Left ventricle myocardium inferior (tissue), 1 donor: ENCODE results near the gene CCDC110. TPM values are rescaled to one million over a fixed set of nuclear protein-coding genes. Genes with fewer than 3 reads are reported as not detected.
A peak's percentile ranks its signal among the peaks of the same experiment; 100 is the strongest.

ENCODE experiments used
- DNase-seq: peaks from one replicate; pipeline ENCODE4 v3.0.0-alpha.2; 2020
- H3K27ac ChIP-seq: fragments of 200-600 bp; replicated peaks from 2 replicates; pipeline ENCODE4 v1.8.0; 2021
- H3K27me3 ChIP-seq: fragments of 200-600 bp; 2 replicates; pipeline ENCODE4 v1.8.0; 2021; ENCODE audit warnings: low read depth
- H3K36me3 ChIP-seq: fragments of 200-600 bp; 2 replicates; pipeline ENCODE4 v1.8.0; 2021
- H3K4me1 ChIP-seq: fragments of 200-600 bp; 2 replicates; pipeline ENCODE4 v1.8.0; 2021
- H3K4me3 ChIP-seq: fragments of 200-600 bp; 2 replicates; pipeline ENCODE4 v1.8.0; 2021; ENCODE audit warnings: mild to moderate bottlenecking, moderate library complexity
- H3K9me3 ChIP-seq: fragments of 200-600 bp; replicated peaks from 2 replicates; pipeline ENCODE4 v1.8.0; 2021
- intact Hi-C: fragments of 100-400 bp; cut with micrococcal nuclease; formaldehyde crosslinking; loops from one replicate; pipeline ENCODE4 v1.11.0; 2022
- long read RNA-seq: library from polyadenylated mRNA; unstranded; transcript quantifications from one replicate; pipeline ENCODE4 v2.0.0, GENCODE V29; 2021
- total RNA-seq: library from RNA; stranded (reverse); fragmentation: NEBNext Ultra II Directional; extraction: Animal tissue kit (Norgen Biotek cat#: 25700); gene quantifications from one replicate; pipeline ENCODE4 v1.2.1, GENCODE V29; 2021
- TF ChIP-seq, protein P1 (sequence below): fragments of 200-600 bp; IDR thresholded peaks from 2 replicates; pipeline ENCODE4 v1.8.0; 2021; ENCODE audit warnings: antibody characterized with exemption, mild to moderate bottlenecking, borderline replicate concordance
- donor health status: DM: no; HTN: yes; CAD: no; lungs with severe emphysema.

Gene CCDC110
- total RNA-seq: 2.0 TPM
- long read RNA-seq, partial matches to known transcripts: 0 of 1 reads
- long read RNA-seq, other reads (novel, unspliced or antisense): 1 of 1 reads

DNA sequence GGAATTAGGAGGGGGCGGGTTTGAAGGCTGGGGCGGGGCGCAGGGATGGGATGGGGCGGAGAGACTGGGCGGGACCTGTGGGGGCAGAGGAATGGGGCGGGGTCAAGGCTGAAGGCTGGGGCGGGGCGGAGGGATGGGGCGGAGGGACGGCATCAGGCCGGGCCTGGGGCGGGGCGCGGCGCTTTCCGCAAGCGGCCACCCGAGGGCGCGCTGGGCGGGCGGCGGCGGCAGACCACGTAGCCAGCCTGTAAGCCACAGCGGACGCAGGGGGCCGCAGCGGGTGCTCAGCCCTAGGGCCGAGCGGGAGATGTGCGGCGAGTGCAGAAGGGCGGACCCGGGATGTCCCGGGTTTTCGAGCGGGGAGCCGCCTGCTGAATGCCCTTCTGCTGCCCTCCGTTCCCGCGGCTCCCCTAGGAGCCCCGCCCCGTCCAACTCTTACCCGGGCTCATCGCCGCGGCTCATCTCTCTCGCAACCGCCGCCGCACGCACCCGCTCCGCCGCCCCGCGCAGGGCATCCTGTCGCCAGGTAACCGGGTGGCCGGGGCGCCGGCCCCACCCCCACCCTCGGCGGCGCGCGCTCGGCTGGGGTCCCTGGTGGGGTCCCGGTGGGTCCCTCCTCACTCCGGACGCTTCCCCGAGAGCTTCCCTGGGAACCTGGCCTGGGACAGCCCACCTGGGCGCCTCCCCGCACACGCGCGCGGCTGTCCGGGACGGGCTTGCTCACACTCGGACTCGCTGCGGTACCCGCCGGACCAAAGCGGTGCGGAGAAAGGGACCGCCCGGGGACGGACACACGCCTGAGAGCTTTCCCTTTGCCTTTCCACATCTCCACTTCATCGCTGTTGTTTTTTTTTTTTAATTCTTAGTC lies at the start of gene CCDC110:
CCDC110 (minus strand) TSS at position 499 of the 868 bp plus-strand sequence; CDS start at position 449, 50 bp downstream.
- DNase-seq: peak; percentile 94
- Histone ChIP-seq H3K27ac (peak within 1 kb of the TSS; percentile 66), H3K27me3 (no peaks in the 10 kb centered on the region), H3K4me3 (peak within 1 kb of the TSS; percentile 92), H3K36me3 (no peaks in the 10 kb centered on the region), H3K9me3 (no peaks in the 10 kb centered on the region), H3K4me1 (peaks cover 16% of the 10 kb centered on the region)
- TF ChIP-seq, protein P1, sequence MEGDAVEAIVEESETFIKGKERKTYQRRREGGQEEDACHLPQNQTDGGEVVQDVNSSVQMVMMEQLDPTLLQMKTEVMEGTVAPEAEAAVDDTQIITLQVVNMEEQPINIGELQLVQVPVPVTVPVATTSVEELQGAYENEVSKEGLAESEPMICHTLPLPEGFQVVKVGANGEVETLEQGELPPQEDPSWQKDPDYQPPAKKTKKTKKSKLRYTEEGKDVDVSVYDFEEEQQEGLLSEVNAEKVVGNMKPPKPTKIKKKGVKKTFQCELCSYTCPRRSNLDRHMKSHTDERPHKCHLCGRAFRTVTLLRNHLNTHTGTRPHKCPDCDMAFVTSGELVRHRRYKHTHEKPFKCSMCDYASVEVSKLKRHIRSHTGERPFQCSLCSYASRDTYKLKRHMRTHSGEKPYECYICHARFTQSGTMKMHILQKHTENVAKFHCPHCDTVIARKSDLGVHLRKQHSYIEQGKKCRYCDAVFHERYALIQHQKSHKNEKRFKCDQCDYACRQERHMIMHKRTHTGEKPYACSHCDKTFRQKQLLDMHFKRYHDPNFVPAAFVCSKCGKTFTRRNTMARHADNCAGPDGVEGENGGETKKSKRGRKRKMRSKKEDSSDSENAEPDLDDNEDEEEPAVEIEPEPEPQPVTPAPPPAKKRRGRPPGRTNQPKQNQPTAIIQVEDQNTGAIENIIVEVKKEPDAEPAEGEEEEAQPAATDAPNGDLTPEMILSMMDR: peak; percentile 76
- intact Hi-C loops: no loop called here

DNA sequence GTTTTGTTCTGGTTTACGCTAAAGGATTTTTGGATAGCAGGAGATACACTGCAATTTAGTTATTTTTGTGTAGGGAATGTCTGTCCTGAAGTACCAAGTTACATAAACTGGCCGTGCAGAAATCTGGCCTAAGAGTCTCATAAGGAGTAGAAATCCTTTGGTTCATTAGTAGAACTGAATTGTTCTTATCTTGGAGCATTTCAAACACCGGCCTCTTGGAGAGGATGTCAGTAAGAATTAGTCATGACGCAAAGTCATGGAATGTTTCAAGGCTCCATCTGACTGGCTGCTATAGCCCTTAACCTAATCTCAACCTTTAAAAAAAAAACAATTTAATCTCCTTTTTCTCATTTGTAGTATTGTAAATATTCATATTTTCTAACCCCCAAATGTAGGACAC lies 48.6 kb upstream of the CCDC110 start:
- no peak for DNase-seq
- Histone ChIP-seq H3K36me3 (peaks cover 42% of the 10 kb centered on the region), H3K4me3 (no peak overlapping the region), H3K9me3 (no peaks in the 10 kb centered on the region), H3K4me1 (peaks cover 43% of the 10 kb centered on the region), H3K27ac (peak overlapping the region; percentile 40), H3K27me3 (no peaks in the 10 kb centered on the region)
- TF ChIP-seq, protein P1: no peak
- intact Hi-C loops: no loop called here

DNA sequence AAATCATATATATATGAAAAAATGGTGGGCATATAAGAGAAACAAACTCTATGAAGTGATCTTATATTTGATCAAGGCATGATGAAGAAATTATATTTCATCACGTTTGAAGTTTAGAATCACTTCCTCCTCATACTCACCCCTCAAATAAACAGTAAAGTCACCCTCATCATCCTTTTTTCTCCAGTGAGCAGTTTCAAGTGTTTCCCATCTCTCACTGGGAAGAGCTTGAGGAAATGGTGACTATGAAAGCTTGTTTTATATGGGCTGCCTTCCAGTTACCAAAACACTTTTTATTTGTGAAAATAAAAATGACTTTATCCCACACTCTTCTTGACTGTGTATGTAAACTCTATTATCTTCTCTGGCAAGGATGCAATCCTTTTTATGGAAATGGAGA lies 47.0 kb upstream of the CCDC110 start:
- H3K4me3 ChIP-seq: no peak overlapping the region
- intact Hi-C loops: no loop called here
- peaks cover 27% of the 10 kb centered on the region for H3K36me3 ChIP-seq
- H3K4me1 ChIP-seq: peaks cover 48% of the 10 kb centered on the region
- H3K27me3 ChIP-seq: no peaks in the 10 kb centered on the region
- TF ChIP-seq, protein P1: no peak
- DNase-seq: no peak
- H3K9me3 ChIP-seq: no peaks in the 10 kb centered on the region
- H3K27ac ChIP-seq: peak overlapping the region; percentile 13

DNA sequence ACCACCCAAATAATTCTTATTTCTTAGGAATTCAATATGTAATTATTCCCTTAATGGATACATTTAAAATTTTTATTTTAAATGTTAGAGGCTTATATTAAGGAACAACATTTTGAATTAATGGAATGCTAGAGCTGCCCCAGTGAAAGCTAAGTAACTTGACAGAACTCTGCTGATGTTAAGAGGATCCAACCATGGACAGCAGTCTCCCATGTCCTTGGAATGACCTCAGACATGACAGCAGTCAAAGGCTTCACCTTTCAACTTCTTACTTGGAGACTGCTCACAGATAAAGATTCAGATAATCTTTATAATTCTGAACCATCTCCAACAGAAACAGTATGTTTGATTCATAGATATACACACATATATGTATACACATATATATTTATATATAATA lies 46.5 kb upstream of the CCDC110 start:
- DNase-seq: no peak
- H3K27me3 ChIP-seq: no peaks in the 10 kb centered on the region
- peaks cover 49% of the 10 kb centered on the region for H3K4me1 ChIP-seq
- intact Hi-C loops: no loop called here
- peaks cover 24% of the 10 kb centered on the region for H3K36me3 ChIP-seq
- H3K9me3 ChIP-seq: no peaks in the 10 kb centered on the region
- TF ChIP-seq, protein P1: no peak
- H3K4me3 ChIP-seq: no peak overlapping the region
- peak overlapping the region; percentile 13 for H3K27ac ChIP-seq

DNA sequence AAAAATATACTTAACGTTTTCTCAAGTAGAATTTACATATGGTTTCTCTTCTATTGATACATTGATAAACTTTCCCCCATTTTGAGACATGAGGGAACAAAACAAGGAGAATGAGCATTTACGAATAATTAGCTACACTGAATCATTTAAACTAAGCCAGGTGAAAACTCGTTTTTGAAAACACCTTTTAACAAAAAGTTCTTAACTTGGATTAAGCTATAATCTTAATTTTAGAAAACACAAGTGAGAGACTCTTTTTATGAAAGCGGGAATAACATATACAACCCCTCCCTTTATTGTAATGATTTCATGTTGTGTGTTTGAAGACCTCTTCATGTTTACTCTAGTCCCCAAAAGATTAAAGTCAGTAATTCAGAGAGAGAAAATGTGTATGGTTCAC lies 43.7 kb upstream of the CCDC110 start:
- no peaks in the 10 kb centered on the region for H3K9me3 ChIP-seq
- H3K4me3 ChIP-seq: no peak overlapping the region
- peaks cover 21% of the 10 kb centered on the region for H3K36me3 ChIP-seq
- TF ChIP-seq, protein P1: no peak
- H3K27ac ChIP-seq: no peak overlapping the region
- intact Hi-C loops: no loop called here
- DNase-seq: no peak
- no peaks in the 10 kb centered on the region for H3K27me3 ChIP-seq
- H3K4me1 ChIP-seq: peaks cover 57% of the 10 kb centered on the region
